Measurements from ENCODE around the gene PKNOX2. TPM values are rescaled to one million over a fixed set of nuclear protein-coding genes. Genes with fewer than 3 reads are reported as not detected.

The PKNOX2 gene
- total and polyA plus RNA-seq, 9 of the 15 experiments (the other 6 are each of a cell fraction or from before 2014, with no cell fraction given) = not detected

GRCh38 chr11:125139778-125140177, 24.8 kb upstream of the PKNOX2 start:
- Histone ChIP-seq H3K4me3 (no peak overlapping the region), H3K27me3 (ENCODE audit: control insufficient read depth in 2 of 2, insufficient read depth in 2 of 2, low read length in 2 of 2) (peaks cover 38 to 59% of the 10 kb centered on the region in 2 experiments; a peak in 4 of 5 replicates), H3K27ac (ENCODE audit: extremely low read depth, low read depth, low read length) (no peak overlapping the region), H3K79me2 (ENCODE audit: control insufficient read depth, insufficient read depth, low read length) (no peaks in the 10 kb centered on the region), H4K20me1 (replicated peaks; ENCODE audit: control insufficient read depth, insufficient read depth, low read length) (no peaks in the 10 kb centered on the region), H3K36me3 (ENCODE audit: control insufficient read depth, insufficient read depth, low read length) (no peaks in the 10 kb centered on the region), H2AFZ (ENCODE audit: low read depth, low read length) (no peak overlapping the region), H3K9ac (ENCODE audit: insufficient read depth in 1 of 2, low read depth in 2 of 2, low read length in 2 of 2) (no peak overlapping the region), H3K4me1 (replicated peaks in 1 of 2; ENCODE audit: control insufficient read depth in 2 of 2, insufficient read depth in 2 of 2, low read length in 2 of 2) (peaks cover 0 to 7% of the 10 kb centered on the region in 2 experiments; a peak in 2 of 5 replicates), H3K4me2 (ENCODE audit: insufficient read depth, low read length) (no peak overlapping the region), H3K9me3 (replicated peaks; ENCODE audit: control insufficient read depth, insufficient read depth, low read depth, low read length) (no peaks in the 10 kb centered on the region), H3K9me1 (ENCODE audit: control insufficient read depth, insufficient read depth, low read length) (no peaks in the 10 kb centered on the region)
- ChIA-PET POLR2A (no interaction called here), CTCF (ENCODE audit: low intra/inter-chr PET ratio) (interaction anchor here (0.7 kb wide), 1 partner anchor 216 kb away, joined by 3 read pairs; no protein-coding TSS in a partner anchor)
- FAIRE-seq = no peak
- no TSS peak for BruUV-seq (replicated peaks)
- 0% methylated on average over 3 of the region's 3 CpGs for WGBS (ENCODE audit: insufficient coverage, low coverage, missing lambda C conversion rate)
- intact Hi-C loops (cut with micrococcal nuclease) = loop anchor here (5.0 kb wide), 1 partner anchor 208 kb away; no protein-coding TSS in a partner anchor
- no peak for DNase-seq (ENCODE audit: extremely low read depth in 1 of 4, low spot score in 3 of 4)
- no peak for ATAC-seq
- in situ Hi-C loops (cut with MboI) = no loop called here
- no peak for TF ChIP-seq MBD1 (CRISPR knock-in tag; IDR thresholded peaks at IDR 0.05)
- no peak for TF ChIP-seq MAX (CRISPR knock-in tag; IDR thresholded peaks at IDR 0.05)
- no peak for TF ChIP-seq SREBF1 (IDR thresholded peaks at IDR 0.05; ENCODE audit: borderline replicate concordance, low read depth, low read length)
- TF ChIP-seq MTA1 (IDR thresholded peaks at IDR 0.05; ENCODE audit: borderline replicate concordance) = no peak
- no peak for TF ChIP-seq NEUROD1 (IDR thresholded peaks at IDR 0.05; ENCODE audit: borderline replicate concordance, low read depth, low read length, partially characterized antibody)
- TF ChIP-seq E2F5 (CRISPR knock-in tag; IDR thresholded peaks at IDR 0.05) = no peak
- no peak for TF ChIP-seq KDM2B (CRISPR knock-in tag; IDR thresholded peaks at IDR 0.05)
- no peak for TF ChIP-seq THRAP3 (IDR thresholded peaks at IDR 0.05; ENCODE audit: borderline replicate concordance)
- TF ChIP-seq ZNF407 (IDR thresholded peaks at IDR 0.05; ENCODE audit: low read depth) = no peak
- no peak for TF ChIP-seq ATF2 (CRISPR knock-in tag; IDR thresholded peaks at IDR 0.05)
